IPS-18a (cell line): Measurements from ENCODE around the gene MCRIP2.

Source experiments
- H3K27ac ChIP-seq: one replicate; pipeline ENCODE4 v1.5.1; 2013; ENCODE audit warnings: low read length
- H3K27me3 ChIP-seq: one replicate; pipeline ENCODE4 v1.6.1; 2013; ENCODE audit warnings: mild to moderate bottlenecking, low read length; ENCODE audit not compliant: control insufficient read depth, insufficient read depth
- H3K36me3 ChIP-seq: one replicate; pipeline ENCODE4 v1.6.1; 2013; ENCODE audit warnings: low read depth, low read length; ENCODE audit not compliant: control insufficient read depth
- H3K4me1 ChIP-seq: one replicate; pipeline ENCODE4 v1.6.1; 2013; ENCODE audit warnings: low read depth, low read length; ENCODE audit not compliant: control insufficient read depth
- H3K4me3 ChIP-seq: one replicate; pipeline ENCODE4 v1.5.1; 2013; ENCODE audit warnings: low read length
- H3K9ac ChIP-seq: one replicate; pipeline ENCODE4 v1.6.1; 2013; ENCODE audit warnings: mild to moderate bottlenecking, low read length, moderate library complexity
- H3K9me3 ChIP-seq: one replicate; pipeline ENCODE4 v1.6.1; 2013; ENCODE audit warnings: low read depth, low read length; ENCODE audit not compliant: control insufficient read depth

Gene MCRIP2

DNA sequence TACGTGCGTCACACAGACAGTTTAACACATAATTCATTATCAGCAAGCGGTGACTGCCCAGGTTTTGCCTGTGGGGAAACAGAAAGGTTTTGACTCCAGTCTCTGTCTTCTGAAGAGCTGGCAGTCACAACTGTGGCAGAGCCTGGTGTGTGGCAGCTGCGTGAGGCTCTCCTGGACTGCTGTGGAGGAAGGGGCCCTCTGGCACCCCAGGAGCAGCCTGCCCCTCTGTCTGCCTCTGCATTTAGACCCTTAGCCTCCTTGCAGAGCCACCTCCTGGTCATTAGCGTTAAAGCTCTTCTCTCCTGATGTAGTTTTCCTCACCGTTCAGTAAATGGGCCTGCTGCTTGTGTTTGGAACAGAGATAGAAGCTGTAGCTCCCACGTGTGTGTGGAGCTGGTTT is 40.8 kb upstream of the MCRIP2 start:
- H3K27me3 ChIP-seq, result no peaks in the 10 kb centered on the region

DNA sequence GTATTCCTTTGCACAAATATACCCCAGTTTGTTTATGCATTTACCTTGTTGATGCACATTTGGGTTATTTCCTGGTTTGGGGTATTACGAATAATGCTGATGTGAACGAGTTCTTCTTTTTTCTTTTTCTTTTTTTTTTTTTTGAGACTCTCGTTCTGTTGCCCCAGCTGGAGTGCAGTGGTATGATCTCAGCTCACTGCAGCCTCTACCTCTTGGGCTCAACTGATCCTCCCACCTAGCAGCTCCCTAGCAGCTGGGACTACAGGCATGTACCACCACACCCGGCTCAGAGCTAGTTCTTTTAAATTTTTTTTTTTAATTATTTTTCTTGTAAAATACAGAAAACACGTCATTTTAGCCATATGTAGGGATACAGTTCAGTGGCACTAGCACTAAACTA is 37.7 kb upstream of the MCRIP2 start:
- H3K4me1 ChIP-seq, result no peaks in the 10 kb centered on the region
- H3K4me3 ChIP-seq, result no peak overlapping the region
- H3K9ac ChIP-seq, result no peak overlapping the region
- H3K27me3 ChIP-seq, result no peaks in the 10 kb centered on the region
- H3K27ac ChIP-seq, result no peak overlapping the region
- H3K9me3 ChIP-seq, result no peaks in the 10 kb centered on the region
- H3K36me3 ChIP-seq, result no peaks in the 10 kb centered on the region

More for the DNA sequence above, 40.8 kb upstream of the MCRIP2 start:
- no peaks in the 10 kb centered on the region for H3K9me3 ChIP-seq
- no peaks in the 10 kb centered on the region for H3K36me3 ChIP-seq
- H3K27ac ChIP-seq, result no peak overlapping the region
- no peaks in the 10 kb centered on the region for H3K4me1 ChIP-seq
- no peak overlapping the region for H3K4me3 ChIP-seq
- H3K9ac ChIP-seq, result no peak overlapping the region

GRCh38 chr16:606656-607307 is 34.8 kb upstream of the MCRIP2 start:
- Histone ChIP-seq H3K27ac (no peak overlapping the region), H3K36me3 (no peaks in the 10 kb centered on the region), H3K4me3 (no peak overlapping the region), H3K4me1 (no peaks in the 10 kb centered on the region), H3K27me3 (no peaks in the 10 kb centered on the region), H3K9ac (no peak overlapping the region), H3K9me3 (no peaks in the 10 kb centered on the region)

- no peaks in the 10 kb centered on the region for H3K36me3 ChIP-seq
- no peaks in the 10 kb centered on the region for H3K4me1 ChIP-seq
- no peak overlapping the region for H3K27ac ChIP-seq
- H3K27me3 ChIP-seq, result no peaks in the 10 kb centered on the region
- H3K9ac ChIP-seq, result no peak overlapping the region
- no peaks in the 10 kb centered on the region for H3K9me3 ChIP-seq
- no peak overlapping the region for H3K4me3 ChIP-seq
These were observed 33.6 kb upstream of the MCRIP2 start for GRCh38 chr16:608019-608418.

- no peaks in the 10 kb centered on the region for H3K36me3 ChIP-seq
- no peaks in the 10 kb centered on the region for H3K4me1 ChIP-seq
- no peaks in the 10 kb centered on the region for H3K27me3 ChIP-seq
- H3K9ac ChIP-seq, result no peak overlapping the region
- H3K4me3 ChIP-seq, result no peak overlapping the region
- no peak overlapping the region for H3K27ac ChIP-seq
- H3K9me3 ChIP-seq, result no peaks in the 10 kb centered on the region
These were observed 32.3 kb upstream of the MCRIP2 start for GRCh38 chr16:609316-609715.

GRCh38 chr16:609984-610383 is 31.6 kb upstream of the MCRIP2 start:
- no peak overlapping the region for H3K27ac ChIP-seq
- no peak overlapping the region for H3K9ac ChIP-seq
- H3K4me1 ChIP-seq, result no peaks in the 10 kb centered on the region
- no peaks in the 10 kb centered on the region for H3K27me3 ChIP-seq
- no peak overlapping the region for H3K4me3 ChIP-seq
- H3K9me3 ChIP-seq, result no peaks in the 10 kb centered on the region
- no peaks in the 10 kb centered on the region for H3K36me3 ChIP-seq

DNA sequence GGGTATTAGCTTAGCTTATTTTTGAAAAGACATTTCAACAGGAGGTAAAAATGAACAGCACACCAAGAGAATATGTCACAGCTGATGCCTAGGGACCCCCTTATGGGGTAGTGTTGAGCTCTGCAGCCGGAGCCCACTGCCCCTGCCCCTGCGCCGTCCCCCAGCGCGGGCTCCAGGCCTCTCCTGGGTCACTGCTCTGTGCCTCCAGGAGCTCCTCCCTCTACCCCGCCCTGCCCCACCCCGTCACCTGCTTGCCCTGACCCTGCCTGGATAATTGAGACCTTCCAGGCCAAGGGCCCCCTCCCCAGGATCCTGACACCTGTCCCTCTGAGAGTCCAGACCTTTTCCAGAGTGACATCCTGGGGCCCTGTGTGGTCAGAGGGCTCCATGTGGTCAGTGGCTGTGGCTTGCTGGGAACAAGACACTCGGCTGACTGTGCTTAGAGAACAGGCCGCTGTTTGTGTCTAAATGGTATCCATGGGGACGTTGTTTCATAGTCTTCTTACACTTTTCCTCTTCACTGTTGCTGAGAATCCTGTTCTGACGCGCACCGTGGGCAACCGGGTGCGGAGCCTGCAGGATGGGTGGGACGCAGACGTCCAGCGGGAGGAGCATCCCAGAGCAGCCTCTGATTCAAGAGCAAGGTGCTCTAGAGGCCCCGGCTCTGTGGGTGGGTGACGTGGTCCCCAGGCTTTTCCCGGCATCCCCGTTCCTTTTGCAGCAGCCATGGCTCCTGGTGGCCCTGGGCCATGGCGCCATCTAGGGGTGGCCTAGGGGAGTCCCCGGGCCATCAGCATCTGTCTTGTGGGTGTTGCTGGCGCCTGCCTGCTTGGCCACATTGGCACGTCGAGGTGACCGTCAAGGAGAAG is 30.9 kb upstream of the MCRIP2 start:
- no peaks in the 10 kb centered on the region for H3K36me3 ChIP-seq
- H3K4me1 ChIP-seq, result no peaks in the 10 kb centered on the region
- no peaks in the 10 kb centered on the region for H3K9me3 ChIP-seq
- H3K4me3 ChIP-seq, result no peak overlapping the region
- H3K27ac ChIP-seq, result no peak overlapping the region
- no peak overlapping the region for H3K9ac ChIP-seq
- H3K27me3 ChIP-seq, result no peaks in the 10 kb centered on the region

- Histone ChIP-seq H3K4me1 (no peaks in the 10 kb centered on the region), H3K4me3 (no peak overlapping the region), H3K27me3 (no peaks in the 10 kb centered on the region), H3K27ac (no peak overlapping the region), H3K36me3 (no peaks in the 10 kb centered on the region), H3K9me3 (no peaks in the 10 kb centered on the region), H3K9ac (no peak overlapping the region)
These were observed 26.5 kb upstream of the MCRIP2 start for GRCh38 chr16:615122-615521.

GRCh38 chr16:616733-617586 is 24.7 kb upstream of the MCRIP2 start:
- no peaks in the 10 kb centered on the region for H3K4me1 ChIP-seq
- no peaks in the 10 kb centered on the region for H3K9me3 ChIP-seq
- no peak overlapping the region for H3K9ac ChIP-seq
- no peak overlapping the region for H3K27ac ChIP-seq
- H3K27me3 ChIP-seq, result no peaks in the 10 kb centered on the region
- H3K4me3 ChIP-seq, result no peak overlapping the region
- H3K36me3 ChIP-seq, result no peaks in the 10 kb centered on the region

DNA sequence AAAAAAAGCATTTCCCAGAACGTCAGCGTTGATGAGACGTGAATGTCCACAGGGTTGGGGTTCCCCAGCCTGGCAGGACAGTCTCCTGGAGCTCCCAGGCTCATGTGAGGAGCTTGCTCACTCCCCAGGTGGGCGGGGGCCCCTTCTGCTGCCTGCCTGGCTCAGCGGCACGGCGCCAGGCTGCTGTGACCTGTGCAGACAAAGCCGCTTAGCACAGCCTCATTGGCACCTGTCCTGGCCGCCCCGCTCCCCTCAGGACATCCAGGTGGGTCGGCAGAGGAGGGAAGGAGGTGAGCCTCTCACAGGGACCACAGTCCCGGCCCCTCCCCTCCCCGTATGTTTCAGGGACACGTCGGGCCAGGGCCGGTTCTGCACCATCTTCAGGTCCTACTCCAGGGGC is 23.8 kb upstream of the MCRIP2 start:
- no peaks in the 10 kb centered on the region for H3K36me3 ChIP-seq

DNA sequence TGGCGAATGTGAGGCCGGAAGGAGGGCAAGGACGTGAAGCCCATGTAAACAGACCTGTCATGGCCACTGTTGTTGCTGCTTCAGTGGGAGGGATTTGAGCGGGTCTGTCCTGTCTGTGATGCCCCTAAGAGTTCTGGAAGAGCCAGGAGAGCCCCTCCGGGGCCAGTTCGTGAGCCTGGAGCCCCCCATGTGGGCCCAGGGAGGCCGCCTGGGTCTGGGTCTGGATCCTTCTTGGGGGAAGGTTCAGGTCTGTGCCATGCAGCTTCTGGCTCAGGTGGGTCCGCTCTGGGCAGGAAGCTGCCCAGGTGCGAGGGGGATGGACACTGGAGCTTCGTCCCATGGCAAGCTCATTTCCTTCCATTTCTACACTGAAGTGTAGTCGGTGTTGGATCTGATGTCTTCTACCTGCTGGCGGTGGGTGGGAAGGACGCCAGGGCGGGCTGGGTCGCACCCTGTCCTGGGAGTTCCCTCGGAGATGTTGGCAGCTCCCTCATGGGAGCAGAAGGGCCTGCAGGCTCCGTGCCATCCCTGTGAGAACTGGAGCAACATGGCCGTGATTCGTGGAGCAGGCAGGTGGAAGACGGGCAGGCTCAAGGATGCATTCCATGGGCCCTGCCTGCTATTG is 22.0 kb upstream of the MCRIP2 start:
- H3K9ac ChIP-seq, result no peak overlapping the region
- H3K4me3 ChIP-seq, result no peak overlapping the region
- H3K4me1 ChIP-seq, result no peaks in the 10 kb centered on the region
- H3K27ac ChIP-seq, result no peak overlapping the region
- H3K36me3 ChIP-seq, result no peaks in the 10 kb centered on the region
- H3K27me3 ChIP-seq, result no peaks in the 10 kb centered on the region
- no peaks in the 10 kb centered on the region for H3K9me3 ChIP-seq

More for the DNA sequence above, 23.8 kb upstream of the MCRIP2 start:
- Histone ChIP-seq H3K4me3 (no peak overlapping the region), H3K27ac (no peak overlapping the region), H3K9ac (no peak overlapping the region), H3K27me3 (no peaks in the 10 kb centered on the region), H3K4me1 (no peaks in the 10 kb centered on the region), H3K9me3 (no peaks in the 10 kb centered on the region)
